GM12864 (cell line): ENCODE data around the gene GSG1.

Experiments
- DNase-seq: peaks from one replicate; pipeline ENCODE4 v3.0.0-alpha.2; 2011; ENCODE audit warnings: low read depth
- H3K4me3 ChIP-seq: 2 replicates; pipeline ENCODE4 v1.5.1; 2011; ENCODE audit warnings: mild to moderate bottlenecking, low read depth, low read length, control low read depth
- TF ChIP-seq, protein P1 (sequence below): IDR thresholded peaks from 2 replicates; pipeline ENCODE4 v1.5.1; 2011; ENCODE audit warnings: low read depth, mild to moderate bottlenecking, moderate library complexity, low read length, control low read depth, inconsistent platforms; ENCODE audit errors: missing control alignments

Gene GSG1

DNA sequence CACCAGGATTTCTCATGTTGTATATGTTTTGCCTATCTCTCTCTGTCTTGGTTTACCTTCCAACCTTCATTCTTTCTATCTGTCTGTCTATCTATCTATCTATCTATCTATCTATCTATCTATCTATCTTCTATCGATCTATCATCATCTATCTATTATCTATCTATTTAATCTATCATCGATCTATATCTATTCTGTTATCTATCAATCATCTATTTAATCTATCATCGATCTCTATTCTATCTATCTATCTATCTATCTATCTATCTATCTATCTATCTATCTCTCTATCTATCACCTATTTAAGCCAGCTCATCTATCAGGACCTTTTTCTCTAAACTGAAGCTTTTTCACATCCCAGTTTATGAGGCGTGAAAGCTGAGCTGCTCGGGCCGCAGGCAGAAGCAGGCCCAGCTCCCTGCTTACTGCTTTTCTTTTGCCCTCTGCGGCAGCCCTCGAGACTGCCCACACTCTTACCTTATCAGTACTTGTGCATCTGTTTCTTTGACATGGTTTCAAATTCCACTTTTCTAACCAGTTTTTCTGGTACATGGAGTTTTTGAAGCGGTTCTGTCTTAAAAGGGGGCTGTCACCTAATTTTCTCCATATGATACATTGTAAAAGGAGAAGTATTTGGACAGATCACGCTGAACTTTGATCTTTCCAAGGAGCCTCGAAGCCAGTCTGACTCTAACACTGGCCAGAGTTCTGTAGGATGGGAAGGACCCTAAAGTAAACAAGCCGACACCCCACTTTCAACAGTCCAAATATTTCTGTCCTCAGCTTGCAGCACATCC, 44.4 kb upstream of the GSG1 start:
- DNase-seq: no peak
- TF ChIP-seq, protein P1, sequence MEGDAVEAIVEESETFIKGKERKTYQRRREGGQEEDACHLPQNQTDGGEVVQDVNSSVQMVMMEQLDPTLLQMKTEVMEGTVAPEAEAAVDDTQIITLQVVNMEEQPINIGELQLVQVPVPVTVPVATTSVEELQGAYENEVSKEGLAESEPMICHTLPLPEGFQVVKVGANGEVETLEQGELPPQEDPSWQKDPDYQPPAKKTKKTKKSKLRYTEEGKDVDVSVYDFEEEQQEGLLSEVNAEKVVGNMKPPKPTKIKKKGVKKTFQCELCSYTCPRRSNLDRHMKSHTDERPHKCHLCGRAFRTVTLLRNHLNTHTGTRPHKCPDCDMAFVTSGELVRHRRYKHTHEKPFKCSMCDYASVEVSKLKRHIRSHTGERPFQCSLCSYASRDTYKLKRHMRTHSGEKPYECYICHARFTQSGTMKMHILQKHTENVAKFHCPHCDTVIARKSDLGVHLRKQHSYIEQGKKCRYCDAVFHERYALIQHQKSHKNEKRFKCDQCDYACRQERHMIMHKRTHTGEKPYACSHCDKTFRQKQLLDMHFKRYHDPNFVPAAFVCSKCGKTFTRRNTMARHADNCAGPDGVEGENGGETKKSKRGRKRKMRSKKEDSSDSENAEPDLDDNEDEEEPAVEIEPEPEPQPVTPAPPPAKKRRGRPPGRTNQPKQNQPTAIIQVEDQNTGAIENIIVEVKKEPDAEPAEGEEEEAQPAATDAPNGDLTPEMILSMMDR: no peak
- H3K4me3 ChIP-seq: no peak overlapping the region

DNA sequence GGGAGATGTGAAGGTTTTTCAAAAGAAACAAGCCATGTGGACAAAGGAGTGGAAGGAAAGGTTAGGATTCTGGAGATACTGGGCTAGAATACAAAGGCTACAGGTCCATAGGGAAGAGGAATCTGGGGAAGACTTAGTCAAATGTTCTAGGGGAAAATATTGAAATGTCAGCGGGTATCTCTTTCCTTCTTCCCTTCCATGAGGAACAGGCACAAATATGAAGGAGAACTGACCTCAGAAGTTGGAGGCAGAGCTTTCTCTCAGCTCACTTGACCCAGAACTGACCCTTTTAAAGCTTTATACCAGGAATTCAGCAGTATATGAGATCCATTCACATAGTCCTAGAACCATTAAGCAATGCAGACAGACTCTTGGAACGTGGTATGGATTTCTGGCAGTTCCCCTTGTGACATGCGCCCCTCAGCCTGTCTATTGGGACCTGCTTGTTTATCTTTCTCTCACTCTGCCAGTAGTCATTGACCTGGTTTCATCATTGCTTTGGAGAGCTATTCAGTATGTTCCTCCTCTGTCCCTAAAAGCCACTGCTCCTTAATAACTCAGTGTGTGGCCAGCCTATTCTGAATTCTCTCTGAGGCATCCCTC, 43.0 kb upstream of the GSG1 start:
- TF ChIP-seq, protein P1: no peak
- H3K4me3 ChIP-seq: no peak overlapping the region
- no peak for DNase-seq

DNA sequence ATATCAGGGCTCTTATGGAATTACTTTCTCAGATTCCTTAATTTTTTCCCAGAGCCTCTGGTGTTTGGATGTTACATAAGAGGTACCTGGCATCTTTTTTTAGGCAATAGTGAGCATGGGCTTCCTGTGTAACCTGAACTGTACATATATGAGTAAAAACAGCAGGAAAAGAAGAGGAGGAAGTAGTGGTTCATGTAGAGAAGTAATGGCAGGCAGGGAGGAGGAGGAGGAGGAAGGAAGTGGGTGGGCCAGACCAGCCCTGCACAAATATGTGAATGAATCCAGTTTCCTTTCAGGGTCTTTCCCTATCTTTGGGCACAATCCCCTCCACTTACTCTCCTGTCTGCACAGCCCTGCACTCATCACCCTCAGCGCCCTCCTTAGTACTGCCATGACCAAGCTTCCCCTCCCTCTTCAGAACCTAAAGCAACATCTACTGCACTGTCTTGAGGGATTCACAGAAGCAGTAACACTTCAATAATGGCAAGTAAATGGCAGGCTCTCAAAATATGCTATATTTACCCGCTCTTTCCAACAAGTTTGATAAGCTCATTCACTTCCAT, 40.9 kb upstream of the GSG1 start:
- no peak overlapping the region for H3K4me3 ChIP-seq
- DNase-seq: no peak
- TF ChIP-seq, protein P1: no peak

DNA sequence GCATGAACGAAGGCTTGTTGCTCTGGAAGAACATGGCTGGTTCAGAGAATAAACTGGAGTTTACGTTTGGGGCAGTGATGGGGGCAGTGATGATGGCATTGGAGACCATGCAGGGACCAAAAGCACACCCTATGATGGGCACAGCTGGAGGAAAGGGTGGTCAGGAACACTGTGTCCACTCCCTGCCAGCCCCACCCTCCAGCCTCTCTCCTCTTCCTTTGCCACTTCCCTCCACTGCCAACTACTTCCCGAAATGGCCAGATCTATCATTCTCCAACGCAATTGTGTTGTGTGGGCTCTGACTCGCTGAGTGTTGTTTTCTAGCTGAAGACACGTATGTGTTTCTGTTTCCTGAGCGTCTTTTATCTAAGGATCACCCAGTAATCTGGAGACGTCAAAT, 39.3 kb upstream of the GSG1 start:
- no peak overlapping the region for H3K4me3 ChIP-seq
- TF ChIP-seq, protein P1: no peak
- DNase-seq: no peak

DNA sequence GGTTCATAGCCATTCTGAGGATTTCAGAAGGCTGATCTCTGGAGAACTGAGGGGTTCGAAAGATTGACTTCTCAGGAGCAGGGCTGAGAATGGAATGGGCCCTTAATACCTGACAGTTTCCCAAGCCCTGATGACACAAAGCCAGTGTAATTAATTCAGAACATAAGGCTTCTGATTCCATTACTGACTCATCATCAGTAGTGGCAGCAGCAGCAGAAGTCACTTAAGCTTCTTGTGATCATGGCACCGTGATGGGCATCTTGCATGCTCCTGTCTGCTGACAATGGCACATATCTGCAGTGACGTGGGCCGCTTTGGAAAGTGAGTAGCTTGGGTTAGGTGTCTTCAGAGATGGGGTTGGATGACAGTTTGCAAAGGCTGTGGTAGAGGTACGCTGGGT, 38.2 kb upstream of the GSG1 start:
- TF ChIP-seq, protein P1: no peak
- no peak overlapping the region for H3K4me3 ChIP-seq
- no peak for DNase-seq

DNA sequence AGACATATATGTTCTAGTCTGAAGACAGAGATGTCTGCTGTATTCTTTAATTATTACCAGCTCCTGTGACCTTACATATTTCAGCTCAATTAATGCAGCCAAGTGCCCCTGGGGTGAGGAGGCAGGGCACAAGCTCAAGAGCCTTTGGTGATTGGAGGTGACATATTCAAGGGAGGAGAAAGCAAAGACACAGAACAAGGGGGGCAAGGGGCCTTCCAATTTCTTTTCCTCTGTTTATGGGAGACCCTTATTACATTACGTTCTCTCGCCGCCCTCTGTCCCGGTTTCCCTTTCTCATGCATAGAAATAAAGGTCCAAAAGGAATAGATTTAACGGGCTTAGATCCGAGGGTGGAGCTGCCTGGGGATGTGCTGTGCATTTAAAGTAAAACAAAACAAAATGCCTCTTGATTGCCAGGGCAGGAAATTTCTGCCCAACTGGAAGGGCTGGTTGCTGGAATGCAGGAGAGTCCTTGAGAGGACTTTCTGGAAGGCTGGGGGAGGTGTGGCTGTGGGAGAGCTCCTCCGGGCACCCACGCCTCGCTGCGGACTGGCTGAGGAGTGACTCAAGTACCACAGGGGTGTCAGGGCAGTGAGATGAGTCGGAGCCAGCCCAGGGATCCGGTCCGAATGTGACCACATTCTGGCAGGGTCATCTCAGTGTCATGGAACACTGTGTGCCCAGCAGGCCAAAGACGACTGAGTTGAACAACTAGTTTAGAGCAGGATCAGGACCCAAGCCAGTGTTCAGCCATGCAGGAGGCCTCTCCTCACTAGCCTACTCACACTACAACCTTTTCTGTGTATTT, 32.1 kb upstream of the GSG1 start:
- no peak overlapping the region for H3K4me3 ChIP-seq
- TF ChIP-seq, protein P1: no peak
- DNase-seq: no peak
